Neural progenitor cell (in vitro differentiated cells): ENCODE measurements around the gene OGN.

Source experiments
- CTCF ChIP-seq: fragments of 200-600 bp; sonication (generic); IDR thresholded peaks from 2 replicates; pipeline ENCODE4 v1.5.1; 2017; ENCODE audit warnings: antibody characterized with exemption, mild to moderate bottlenecking
- EZH2 ChIP-seq: fragments of 200-600 bp; sonication (generic); IDR thresholded peaks from 2 replicates; pipeline ENCODE4 v1.6.1; 2017; ENCODE audit warnings: antibody characterized with exemption, mild to moderate bottlenecking, moderate library complexity

- no peak for TF ChIP-seq CTCF
- TF ChIP-seq EZH2 = no peak
Measured at GRCh38 chr9:92432972-92433548, 28.7 kb upstream of the OGN start.
